Stimulated activated CD4-positive, alpha-beta T cell treated with anti-CD3 and anti-CD28 coated beads, Interleukin-4, amount 100 ng/mL, for 4 hours (primary cell): ENCODE measurements around the gene TGDS.
"Not testable (repeated sequence)": the region's sequence is repeated elsewhere in the genome, so short reads cannot be mapped to it uniquely, and the experiment has no call there.

Experiments used
- DNase-seq, 2 experiments: peaks; one replicate each; pipeline ENCODE4 v3.0.0-alpha.2; 2020

Gene TGDS

GRCh38 chr13:94595950-94596574, at the start of gene TGDS:
Gene TGDS, minus strand, starts transcription at chr13:94596152. Its CDS starts 16 bp downstream, at chr13:94596136.
- peak; percentile 84 for DNase-seq

GRCh38 chr13:94641409-94641941, 45.5 kb upstream of the TGDS start:
- DNase-seq, result no peak

GRCh38 chr13:94640721-94641120, 44.8 kb upstream of the TGDS start:
- no peak for DNase-seq

- DNase-seq, result not testable (repeated sequence)
Measured at GRCh38 chr13:94637677-94638076, 41.7 kb upstream of the TGDS start.

- no peak for DNase-seq
Measured at GRCh38 chr13:94636942-94637578, 41.1 kb upstream of the TGDS start.

GRCh38 chr13:94636096-94636495, 40.1 kb upstream of the TGDS start:
- DNase-seq, result not testable (repeated sequence)

- no peak for DNase-seq
Measured at GRCh38 chr13:94632226-94632980, 36.5 kb upstream of the TGDS start.

GRCh38 chr13:94630858-94631257, 34.9 kb upstream of the TGDS start:
- no peak for DNase-seq

- DNase-seq, result no peak
Measured at GRCh38 chr13:94623316-94623715, 27.4 kb upstream of the TGDS start.

- DNase-seq, result no peak
Measured at GRCh38 chr13:94622344-94622743, 26.4 kb upstream of the TGDS start.

GRCh38 chr13:94620286-94620896, 24.4 kb upstream of the TGDS start:
- peak in 1 of 2 experiments; percentile 12 for DNase-seq

GRCh38 chr13:94617389-94618000, 21.5 kb upstream of the TGDS start:
- DNase-seq, result no peak

GRCh38 chr13:94613051-94613450, 17.1 kb upstream of the TGDS start:
- DNase-seq, result no peak

GRCh38 chr13:94612050-94612449, 16.1 kb upstream of the TGDS start:
- no peak for DNase-seq

GRCh38 chr13:94610475-94610874, 14.5 kb upstream of the TGDS start:
- no peak for DNase-seq

GRCh38 chr13:94609196-94609595, 13.2 kb upstream of the TGDS start:
- no peak for DNase-seq

- DNase-seq, result no peak
Measured at GRCh38 chr13:94608586-94608985, 12.6 kb upstream of the TGDS start.

GRCh38 chr13:94607939-94608338, 12.0 kb upstream of the TGDS start:
- no peak for DNase-seq

GRCh38 chr13:94607056-94607455, 11.1 kb upstream of the TGDS start:
- DNase-seq, result no peak

- no peak for DNase-seq
Measured at GRCh38 chr13:94602467-94602866, 6.5 kb upstream of the TGDS start.

- DNase-seq, result peak; percentile 85 to 92
Measured at GRCh38 chr13:94601446-94602431, 5.8 kb upstream of the TGDS start, which contains the start of gene GPR180. Gene GPR180, plus strand, starts transcription at chr13:94601857. Its CDS starts 71 bp downstream, at chr13:94601928.
